WTC11 (cell line): ENCODE measurements around the gene TMEM263. TPM values are rescaled to one million over a fixed set of nuclear protein-coding genes. Genes with fewer than 3 reads are reported as not detected.

ENCODE experiments used
- ATAC-seq: fragments of 200-7000 bp; cut with Tn5 transposase; 2 replicates; pipeline ENCODE4 v1.10.0; 2021; ENCODE audit warnings: mild to moderate bottlenecking, moderate library complexity
- CTCF ChIA-PET: fragments of 300-600 bp; sonication (Branson Sonifier 250); formaldehyde crosslinking; loops from one replicate; lab custom pipeline; 2021; ENCODE audit warnings: antibody characterized with exemption; lab: Charles Lee
- POLR2A ChIA-PET: fragments of 350-600 bp; sonication (Branson Sonifier 250); formaldehyde crosslinking; loops from one replicate; lab custom pipeline; 2021; ENCODE audit warnings: antibody characterized with exemption; lab: Charles Lee
- DNase-seq: peaks from one replicate; pipeline ENCODE4 v3.0.0; 2021; ENCODE audit warnings: low spot score
- H3K27ac Mint-ChIP-seq: 2 replicates; pipeline ENCODE4 v1.8.0; 2021; ENCODE audit warnings: mixed read lengths
- H3K27me3 Mint-ChIP-seq: 2 replicates; pipeline ENCODE4 v1.8.0; 2021; ENCODE audit warnings: low read depth, mild to moderate bottlenecking, moderate library complexity, mixed read lengths
- H3K36me3 Mint-ChIP-seq: 2 replicates; pipeline ENCODE4 v1.8.0; 2021; ENCODE audit warnings: mixed read lengths
- H3K4me1 Mint-ChIP-seq: 2 replicates; pipeline ENCODE4 v1.8.0; 2022; ENCODE audit warnings: mixed read lengths
- H3K4me3 Mint-ChIP-seq: 2 replicates; pipeline ENCODE4 v1.8.0; 2021; ENCODE audit warnings: mild to moderate bottlenecking, moderate library complexity, mixed read lengths
- H3K9me3 Mint-ChIP-seq: 2 replicates; pipeline ENCODE4 v1.8.0; 2021; ENCODE audit warnings: mixed read lengths
- AFF4 ChIP-seq: sonication (generic); formaldehyde crosslinking; IDR thresholded peaks from 2 replicates; pipeline ENCODE4 v1.8.1; 2023; ENCODE audit warnings: mild to moderate bottlenecking, missing genetic modification reagents, borderline replicate concordance
- CREB1 ChIP-seq: sonication (generic); formaldehyde crosslinking; IDR thresholded peaks from 2 replicates; pipeline ENCODE4 v1.8.0; 2023; ENCODE audit warnings: mild to moderate bottlenecking, missing genetic modification reagents
- ERG ChIP-seq: fragments of 250-450 bp; sonication (Bioruptor Pico); IDR thresholded peaks from 2 replicates; pipeline ENCODE4 v1.8.0; 2021; ENCODE audit warnings: mild to moderate bottlenecking
- FOXP1 ChIP-seq: sonication (generic); formaldehyde crosslinking; IDR thresholded peaks from 2 replicates; pipeline ENCODE4 v1.8.0; 2022; ENCODE audit warnings: missing genetic modification reagents, mild to moderate bottlenecking, moderate library complexity, borderline replicate concordance
- KAT7 ChIP-seq: sonication (generic); formaldehyde crosslinking; IDR thresholded peaks from 2 replicates; pipeline ENCODE4 v1.8.1; 2023; ENCODE audit warnings: missing genetic modification reagents, mild to moderate bottlenecking, borderline replicate concordance
- MXD4 ChIP-seq: fragments of 250-450 bp; sonication (Bioruptor Pico); IDR thresholded peaks from 2 replicates; pipeline ENCODE4 v1.8.0; 2021; ENCODE audit warnings: mild to moderate bottlenecking, moderate library complexity, borderline replicate concordance
- MYBL2 ChIP-seq: sonication (generic); formaldehyde crosslinking; IDR thresholded peaks from 2 replicates; pipeline ENCODE4 v1.8.1; 2023; ENCODE audit warnings: mild to moderate bottlenecking, moderate library complexity, missing genetic modification reagents
- NFATC4 ChIP-seq: fragments of 250-450 bp; sonication (Bioruptor Pico); IDR thresholded peaks from 2 replicates; pipeline ENCODE4 v1.9.0; 2021; ENCODE audit warnings: mild to moderate bottlenecking
- NR2C2 ChIP-seq: sonication (generic); formaldehyde crosslinking; IDR thresholded peaks from 2 replicates; pipeline ENCODE4 v1.8.0; 2022; ENCODE audit warnings: mild to moderate bottlenecking, missing genetic modification reagents
- PRRX2 ChIP-seq: fragments of 250-450 bp; sonication (Bioruptor Pico); IDR thresholded peaks from 2 replicates; pipeline ENCODE4 v1.8.0; 2021; ENCODE audit warnings: mild to moderate bottlenecking
- RORB ChIP-seq: fragments of 250-450 bp; sonication (Bioruptor Pico); IDR thresholded peaks from 2 replicates; pipeline ENCODE4 v1.9.0; 2021; ENCODE audit warnings: mild to moderate bottlenecking
- SOX15 ChIP-seq: fragments of 250-450 bp; sonication (Bioruptor Pico); IDR thresholded peaks from 2 replicates; pipeline ENCODE4 v1.9.0; 2021; ENCODE audit warnings: mild to moderate bottlenecking
- TEAD4 ChIP-seq: sonication (generic); formaldehyde crosslinking; IDR thresholded peaks from 2 replicates; pipeline ENCODE4 v1.8.0; 2022; ENCODE audit warnings: mild to moderate bottlenecking, missing genetic modification reagents
- ZNF232 ChIP-seq: sonication (generic); formaldehyde crosslinking; IDR thresholded peaks from 2 replicates; pipeline ENCODE4 v1.8.0; 2022; ENCODE audit warnings: mild to moderate bottlenecking, missing genetic modification reagents
- total RNA-seq: library from RNA; stranded (reverse); gene quantifications from 3 replicates; pipeline ENCODE4 v1.2.3, GENCODE V29; 2021
- TF ChIP-seq, protein P1 (sequence below): sonication (generic); formaldehyde crosslinking; IDR thresholded peaks from 2 replicates; pipeline ENCODE4 v1.8.1; 2022; ENCODE audit warnings: mild to moderate bottlenecking, missing genetic modification reagents, moderate library complexity, borderline replicate concordance
- TF ChIP-seq, protein P2 (sequence below): sonication (generic); formaldehyde crosslinking; conservative IDR thresholded peaks from 2 replicates; pipeline ENCODE4 v1.8.1; 2022; ENCODE audit warnings: mild to moderate bottlenecking, missing genetic modification reagents
- TF ChIP-seq, protein P3 (sequence below): sonication (generic); formaldehyde crosslinking; IDR thresholded peaks from 2 replicates; pipeline ENCODE4 v1.8.0; 2022; ENCODE audit warnings: mild to moderate bottlenecking, missing genetic modification reagents
- TF ChIP-seq, protein P4 (sequence below): fragments of 250-450 bp; sonication (Bioruptor Pico); IDR thresholded peaks from 2 replicates; pipeline ENCODE4 v1.9.0; 2021; ENCODE audit warnings: mild to moderate bottlenecking
- TF ChIP-seq, protein P5 (sequence below): sonication (generic); formaldehyde crosslinking; IDR thresholded peaks from 2 replicates; pipeline ENCODE4 v1.8.1; 2023; ENCODE audit warnings: mild to moderate bottlenecking, missing genetic modification reagents, moderate library complexity

Gene TMEM263
- total RNA-seq, 1 experiment from 2014 or later, result 18.0 TPM

DNA sequence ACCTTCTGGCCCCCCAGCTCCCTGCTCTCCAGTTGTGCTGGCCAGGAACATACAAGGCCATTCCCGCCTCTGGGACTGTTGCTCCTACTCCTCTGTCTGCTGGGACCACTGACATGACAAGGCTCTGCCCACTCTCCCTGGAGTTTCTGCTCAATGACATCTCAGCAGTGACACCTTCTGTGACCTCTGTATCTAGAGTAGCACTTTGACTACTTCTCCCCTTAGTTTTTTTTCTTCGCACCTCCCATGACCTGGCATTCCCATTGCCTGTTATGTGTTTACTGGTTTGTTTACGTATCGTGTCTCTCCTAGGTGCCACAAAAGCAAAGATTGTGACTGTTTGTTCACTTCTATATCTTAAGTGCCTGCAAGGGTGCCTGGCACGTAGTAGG, 40.1 kb upstream of the TMEM263 start (continued):
- no peak for TF ChIP-seq AFF4 (CRISPR knock-in tag)

DNA sequence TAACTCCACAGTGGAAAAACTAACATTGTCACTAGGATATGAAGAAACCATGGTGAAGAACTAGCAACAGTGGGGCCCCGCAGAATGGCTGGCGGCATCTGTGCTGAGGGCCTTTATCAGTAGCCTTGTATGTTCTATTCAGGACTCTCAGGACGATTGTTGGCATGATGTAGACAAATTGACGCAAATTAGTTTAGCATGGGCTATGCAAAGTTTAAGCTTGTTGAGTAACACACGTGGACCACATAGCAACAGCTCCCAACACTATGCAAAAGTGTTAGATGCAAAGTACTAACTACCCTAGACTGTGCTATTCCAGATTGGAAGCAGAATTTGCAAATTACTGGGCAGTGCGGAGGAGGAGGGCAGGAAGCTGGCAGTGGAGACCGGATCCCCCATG, 38.2 kb upstream of the TMEM263 start:
- no peak overlapping the region for H3K4me3 Mint-ChIP-seq
- TF ChIP-seq, protein P1, sequence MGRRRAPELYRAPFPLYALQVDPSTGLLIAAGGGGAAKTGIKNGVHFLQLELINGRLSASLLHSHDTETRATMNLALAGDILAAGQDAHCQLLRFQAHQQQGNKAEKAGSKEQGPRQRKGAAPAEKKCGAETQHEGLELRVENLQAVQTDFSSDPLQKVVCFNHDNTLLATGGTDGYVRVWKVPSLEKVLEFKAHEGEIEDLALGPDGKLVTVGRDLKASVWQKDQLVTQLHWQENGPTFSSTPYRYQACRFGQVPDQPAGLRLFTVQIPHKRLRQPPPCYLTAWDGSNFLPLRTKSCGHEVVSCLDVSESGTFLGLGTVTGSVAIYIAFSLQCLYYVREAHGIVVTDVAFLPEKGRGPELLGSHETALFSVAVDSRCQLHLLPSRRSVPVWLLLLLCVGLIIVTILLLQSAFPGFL (CRISPR knock-in tag), result no peak
- TF ChIP-seq TEAD4 (CRISPR knock-in tag) (no peak), SOX15 (no peak), ERG (no peak), MYBL2 (CRISPR knock-in tag) (no peak), CREB1 (no peak), FOXP1 (no peak), NR2C2 (no peak), KAT7 (CRISPR knock-in tag) (no peak), PRRX2 (CRISPR knock-in tag) (no peak), NFATC4 (no peak), RORB (no peak), MXD4 (CRISPR knock-in tag) (no peak), ZNF232 (CRISPR knock-in tag) (no peak)
- TF ChIP-seq, protein P2, sequence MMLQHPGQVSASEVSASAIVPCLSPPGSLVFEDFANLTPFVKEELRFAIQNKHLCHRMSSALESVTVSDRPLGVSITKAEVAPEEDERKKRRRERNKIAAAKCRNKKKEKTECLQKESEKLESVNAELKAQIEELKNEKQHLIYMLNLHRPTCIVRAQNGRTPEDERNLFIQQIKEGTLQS (CRISPR knock-in tag), result no peak
- TF ChIP-seq, protein P3, sequence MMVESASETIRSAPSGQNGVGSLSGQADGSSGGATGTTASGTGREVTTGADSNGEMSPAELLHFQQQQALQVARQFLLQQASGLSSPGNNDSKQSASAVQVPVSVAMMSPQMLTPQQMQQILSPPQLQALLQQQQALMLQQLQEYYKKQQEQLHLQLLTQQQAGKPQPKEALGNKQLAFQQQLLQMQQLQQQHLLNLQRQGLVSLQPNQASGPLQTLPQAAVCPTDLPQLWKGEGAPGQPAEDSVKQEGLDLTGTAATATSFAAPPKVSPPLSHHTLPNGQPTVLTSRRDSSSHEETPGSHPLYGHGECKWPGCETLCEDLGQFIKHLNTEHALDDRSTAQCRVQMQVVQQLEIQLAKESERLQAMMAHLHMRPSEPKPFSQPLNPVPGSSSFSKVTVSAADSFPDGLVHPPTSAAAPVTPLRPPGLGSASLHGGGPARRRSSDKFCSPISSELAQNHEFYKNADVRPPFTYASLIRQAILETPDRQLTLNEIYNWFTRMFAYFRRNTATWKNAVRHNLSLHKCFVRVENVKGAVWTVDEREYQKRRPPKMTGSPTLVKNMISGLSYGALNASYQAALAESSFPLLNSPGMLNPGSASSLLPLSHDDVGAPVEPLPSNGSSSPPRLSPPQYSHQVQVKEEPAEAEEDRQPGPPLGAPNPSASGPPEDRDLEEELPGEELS, result no peak
- TF ChIP-seq, protein P4, sequence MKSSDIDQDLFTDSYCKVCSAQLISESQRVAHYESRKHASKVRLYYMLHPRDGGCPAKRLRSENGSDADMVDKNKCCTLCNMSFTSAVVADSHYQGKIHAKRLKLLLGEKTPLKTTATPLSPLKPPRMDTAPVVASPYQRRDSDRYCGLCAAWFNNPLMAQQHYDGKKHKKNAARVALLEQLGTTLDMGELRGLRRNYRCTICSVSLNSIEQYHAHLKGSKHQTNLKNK (CRISPR knock-in tag), result no peak
- TF ChIP-seq, protein P5, sequence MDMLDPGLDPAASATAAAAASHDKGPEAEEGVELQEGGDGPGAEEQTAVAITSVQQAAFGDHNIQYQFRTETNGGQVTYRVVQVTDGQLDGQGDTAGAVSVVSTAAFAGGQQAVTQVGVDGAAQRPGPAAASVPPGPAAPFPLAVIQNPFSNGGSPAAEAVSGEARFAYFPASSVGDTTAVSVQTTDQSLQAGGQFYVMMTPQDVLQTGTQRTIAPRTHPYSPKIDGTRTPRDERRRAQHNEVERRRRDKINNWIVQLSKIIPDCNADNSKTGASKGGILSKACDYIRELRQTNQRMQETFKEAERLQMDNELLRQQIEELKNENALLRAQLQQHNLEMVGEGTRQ (CRISPR knock-in tag), result no peak
- H3K9me3 Mint-ChIP-seq, result no peaks in the 10 kb centered on the region
- H3K27ac Mint-ChIP-seq, result no peak overlapping the region; the same call in 1 of the 2 replicates
- DNase-seq (no peak), ATAC-seq (no peak)
- no peaks in the 10 kb centered on the region for H3K36me3 Mint-ChIP-seq
- POLR2A ChIA-PET, result no interaction called here
- H3K27me3 Mint-ChIP-seq, result peaks cover 12% of the 10 kb centered on the region
- peaks cover 28% of the 10 kb centered on the region for H3K4me1 Mint-ChIP-seq
- CTCF ChIA-PET, result interaction anchor here (1.3 to 3.2 kb wide), 5 partner anchors 10 to 562 kb away, joined by 4 to 108 read pairs (median 12); partner anchors contain the start of gene POLR3B
